CD4-positive, CD25-positive, alpha-beta regulatory T cell (primary cell): ENCODE results near the gene CNTNAP2. TPM values are rescaled to one million over a fixed set of nuclear protein-coding genes. Genes with fewer than 3 reads are reported as not detected.

ENCODE experiments used
- ATAC-seq, 2 donors: fragments of 150-1000 bp; cut with Tn5 transposase; one replicate each; pipeline ENCODE4 v1.10.0; 2021; ENCODE audit warnings: low read depth in 2 of 2, moderate number of reproducible peaks in 2 of 2, moderate library complexity in 1 of 2
- DNase-seq, 3 donors: peaks; one replicate each; pipeline versions ENCODE4 v3.0.0 to v3.0.0-alpha.2; 2012 to 2022; ENCODE audit warnings: mixed read lengths in 1 of 3
- H3K27ac ChIP-seq: one replicate; pipeline ENCODE4 v1.7.0; 2013; ENCODE audit warnings: mild to moderate bottlenecking, low read length; ENCODE audit not compliant: insufficient read depth, poor library complexity, severe bottlenecking
- H3K27me3 ChIP-seq: one replicate; pipeline ENCODE4 v1.7.0; 2013; ENCODE audit warnings: low read length; ENCODE audit not compliant: control insufficient read depth, insufficient read depth
- H3K36me3 ChIP-seq: one replicate; pipeline ENCODE4 v1.7.0; 2013; ENCODE audit warnings: mild to moderate bottlenecking, low read length, moderate library complexity; ENCODE audit not compliant: control insufficient read depth, insufficient read depth
- H3K4me1 ChIP-seq: 2 replicates; pipeline ENCODE4 v1.7.0; 2013; ENCODE audit warnings: mild to moderate bottlenecking, low read length; ENCODE audit not compliant: insufficient read depth, control insufficient read depth, poor library complexity, severe bottlenecking
- H3K4me3 ChIP-seq: one replicate; pipeline ENCODE4 v1.7.0; 2013; ENCODE audit warnings: low read depth, mild to moderate bottlenecking, low read length, moderate library complexity
- H3K9me3 ChIP-seq, 2 experiments: 1 replicate in 1 of 2; 2 replicates in 1 of 2; pipeline ENCODE4 v1.7.0; 2013; ENCODE audit warnings: low read length in 2 of 2, mild to moderate bottlenecking in 1 of 2, moderate library complexity in 1 of 2; ENCODE audit not compliant: control insufficient read depth in 2 of 2
- H3K27ac Mint-ChIP-seq, 3 donors: one replicate each; pipeline ENCODE4 v1.8.0; 2020 to 2022; ENCODE audit warnings: mild to moderate bottlenecking in 3 of 3, mixed read lengths in 3 of 3, moderate library complexity in 2 of 3
- H3K27me3 Mint-ChIP-seq: one replicate; pipeline ENCODE4 v1.8.0; 2022; ENCODE audit warnings: mild to moderate bottlenecking, mixed read lengths
- H3K36me3 Mint-ChIP-seq: one replicate; pipeline ENCODE4 v1.8.0; 2020; ENCODE audit warnings: mixed read lengths
- H3K4me1 Mint-ChIP-seq, 4 donors: one replicate each; pipeline ENCODE4 v1.8.0; 2020 to 2022; ENCODE audit warnings: mixed read lengths in 4 of 4, mild to moderate bottlenecking in 1 of 4
- H3K4me3 Mint-ChIP-seq, 4 donors: one replicate each; pipeline ENCODE4 v1.8.0; 2020 to 2022; ENCODE audit warnings: mild to moderate bottlenecking in 4 of 4, mixed read lengths in 4 of 4, moderate library complexity in 3 of 4
- H3K9me3 Mint-ChIP-seq, 7 donors: one replicate each; pipeline ENCODE4 v1.8.0; 2020 to 2022; ENCODE audit warnings: mixed read lengths in 7 of 7, mild to moderate bottlenecking in 3 of 7, moderate library complexity in 2 of 7
- polyA plus RNA-seq, 4 donors: library from polyadenylated mRNA; unstranded; fragments of 300-500 nt; fragmentation: Illumina TruSeq; gene quantifications; one replicate each; pipeline ENCODE4 v1.2.3, GENCODE V29; 2021
- total RNA-seq: library from RNA; stranded (reverse); gene quantifications from one replicate; pipeline ENCODE4 v1.2.3, GENCODE V29; 2022

CNTNAP2 gene
- total and polyA plus RNA-seq, 5 donors from 2014 or later: 0.02 to 0.15 TPM; not detected in 3

- H3K27ac Mint-ChIP-seq: no peak overlapping the region
- ATAC-seq (no peak), DNase-seq (no peak)
- H3K4me3 Mint-ChIP-seq: no peak overlapping the region
- no peaks in the 10 kb centered on the region for H3K4me1 Mint-ChIP-seq
- H3K36me3 Mint-ChIP-seq: no peaks in the 10 kb centered on the region
- H3K9me3 Mint-ChIP-seq: no peaks in the 10 kb centered on the region
- no peaks in the 10 kb centered on the region for H3K27me3 Mint-ChIP-seq
- Histone ChIP-seq H3K4me1 (no peaks in the 10 kb centered on the region), H3K27ac (no peak overlapping the region), H3K4me3 (no peak overlapping the region), H3K36me3 (no peaks in the 10 kb centered on the region), H3K9me3 (no peaks in the 10 kb centered on the region), H3K27me3 (no peaks in the 10 kb centered on the region)
These were observed 2352.1 kb downstream of the CNTNAP2 start for GRCh38 chr7:148468700-148469098.
